ENCODE results near the gene MB21D2.

DNA sequence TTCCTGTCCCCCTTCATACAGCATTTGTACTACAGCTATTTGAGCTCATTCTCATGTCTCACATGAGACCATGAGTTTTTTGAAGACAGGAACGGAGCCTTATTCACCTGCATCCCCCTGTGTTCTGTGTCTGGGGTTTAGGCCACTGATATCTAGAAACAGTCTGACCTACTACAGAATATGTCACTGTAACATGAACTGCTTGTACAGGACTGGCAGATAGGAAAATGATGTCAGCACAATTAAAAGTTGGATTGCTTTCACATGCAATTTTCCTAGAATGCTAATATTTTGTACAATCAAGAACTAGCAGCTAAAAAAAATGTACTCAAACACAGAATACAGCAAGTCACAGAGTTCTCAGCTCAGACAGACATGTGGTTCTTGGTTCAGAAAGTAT lies 99.5 kb downstream of the MB21D2 start:
- TF ChIP-seq, protein P1, sequence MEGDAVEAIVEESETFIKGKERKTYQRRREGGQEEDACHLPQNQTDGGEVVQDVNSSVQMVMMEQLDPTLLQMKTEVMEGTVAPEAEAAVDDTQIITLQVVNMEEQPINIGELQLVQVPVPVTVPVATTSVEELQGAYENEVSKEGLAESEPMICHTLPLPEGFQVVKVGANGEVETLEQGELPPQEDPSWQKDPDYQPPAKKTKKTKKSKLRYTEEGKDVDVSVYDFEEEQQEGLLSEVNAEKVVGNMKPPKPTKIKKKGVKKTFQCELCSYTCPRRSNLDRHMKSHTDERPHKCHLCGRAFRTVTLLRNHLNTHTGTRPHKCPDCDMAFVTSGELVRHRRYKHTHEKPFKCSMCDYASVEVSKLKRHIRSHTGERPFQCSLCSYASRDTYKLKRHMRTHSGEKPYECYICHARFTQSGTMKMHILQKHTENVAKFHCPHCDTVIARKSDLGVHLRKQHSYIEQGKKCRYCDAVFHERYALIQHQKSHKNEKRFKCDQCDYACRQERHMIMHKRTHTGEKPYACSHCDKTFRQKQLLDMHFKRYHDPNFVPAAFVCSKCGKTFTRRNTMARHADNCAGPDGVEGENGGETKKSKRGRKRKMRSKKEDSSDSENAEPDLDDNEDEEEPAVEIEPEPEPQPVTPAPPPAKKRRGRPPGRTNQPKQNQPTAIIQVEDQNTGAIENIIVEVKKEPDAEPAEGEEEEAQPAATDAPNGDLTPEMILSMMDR (IDR thresholded peaks at IDR 0.05), result no peak
- no peak for TF ChIP-seq POLR2A (IDR thresholded peaks at IDR 0.05)
- TF ChIP-seq EP300 (IDR thresholded peaks at IDR 0.05), result no peak
